HFF-Myc (cell line): ENCODE data around the gene RSBN1L.

ENCODE experiments used
- DNase-seq: peaks from one replicate; pipeline ENCODE4 v3.0.0-alpha.2; 2011; ENCODE audit warnings: low read depth; ENCODE audit errors: extremely low read depth
- H3K4me3 ChIP-seq: replicated peaks from 2 replicates; pipeline ENCODE4 v1.5.1; 2011; ENCODE audit warnings: low read depth, mild to moderate bottlenecking, control low read depth, low read length
- TF ChIP-seq, protein P1 (sequence below): IDR thresholded peaks from 2 replicates; pipeline ENCODE4 v1.5.1; 2012; ENCODE audit warnings: mild to moderate bottlenecking, low read depth, low read length, control low read depth; ENCODE audit errors: missing control alignments

RSBN1L gene

DNA sequence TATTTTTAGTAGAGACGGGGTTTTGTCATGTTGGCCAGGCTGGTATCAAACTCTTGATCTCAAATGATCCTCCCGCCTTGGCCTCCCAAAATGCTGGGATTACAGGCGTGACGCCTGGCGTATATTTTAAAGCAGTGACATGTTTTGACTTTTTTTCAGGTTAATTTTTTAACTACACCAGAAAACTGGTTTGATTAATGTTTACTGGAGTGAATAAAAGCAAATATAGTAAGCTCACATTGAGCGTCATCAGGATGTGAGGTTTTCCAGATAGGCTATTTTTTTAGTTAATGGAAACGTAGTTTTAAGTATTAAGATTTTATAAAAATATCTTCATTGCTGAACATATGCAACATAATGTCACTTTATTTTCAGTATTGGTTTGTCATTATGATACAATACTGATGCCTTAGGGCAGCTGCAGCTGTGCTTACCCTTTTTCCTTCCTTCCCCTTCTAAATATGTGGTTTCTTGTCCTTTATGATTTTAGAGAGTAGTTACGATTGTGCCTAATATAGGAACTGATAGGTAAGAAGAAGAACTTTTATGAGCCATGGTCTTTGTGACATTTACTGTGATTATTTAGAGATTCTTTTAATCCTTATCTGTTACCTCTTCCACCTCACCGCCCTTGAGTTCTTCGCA, 64.7 kb downstream of the RSBN1L start:
- TF ChIP-seq, protein P1, sequence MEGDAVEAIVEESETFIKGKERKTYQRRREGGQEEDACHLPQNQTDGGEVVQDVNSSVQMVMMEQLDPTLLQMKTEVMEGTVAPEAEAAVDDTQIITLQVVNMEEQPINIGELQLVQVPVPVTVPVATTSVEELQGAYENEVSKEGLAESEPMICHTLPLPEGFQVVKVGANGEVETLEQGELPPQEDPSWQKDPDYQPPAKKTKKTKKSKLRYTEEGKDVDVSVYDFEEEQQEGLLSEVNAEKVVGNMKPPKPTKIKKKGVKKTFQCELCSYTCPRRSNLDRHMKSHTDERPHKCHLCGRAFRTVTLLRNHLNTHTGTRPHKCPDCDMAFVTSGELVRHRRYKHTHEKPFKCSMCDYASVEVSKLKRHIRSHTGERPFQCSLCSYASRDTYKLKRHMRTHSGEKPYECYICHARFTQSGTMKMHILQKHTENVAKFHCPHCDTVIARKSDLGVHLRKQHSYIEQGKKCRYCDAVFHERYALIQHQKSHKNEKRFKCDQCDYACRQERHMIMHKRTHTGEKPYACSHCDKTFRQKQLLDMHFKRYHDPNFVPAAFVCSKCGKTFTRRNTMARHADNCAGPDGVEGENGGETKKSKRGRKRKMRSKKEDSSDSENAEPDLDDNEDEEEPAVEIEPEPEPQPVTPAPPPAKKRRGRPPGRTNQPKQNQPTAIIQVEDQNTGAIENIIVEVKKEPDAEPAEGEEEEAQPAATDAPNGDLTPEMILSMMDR, result no peak
- DNase-seq, result no peak

DNA sequence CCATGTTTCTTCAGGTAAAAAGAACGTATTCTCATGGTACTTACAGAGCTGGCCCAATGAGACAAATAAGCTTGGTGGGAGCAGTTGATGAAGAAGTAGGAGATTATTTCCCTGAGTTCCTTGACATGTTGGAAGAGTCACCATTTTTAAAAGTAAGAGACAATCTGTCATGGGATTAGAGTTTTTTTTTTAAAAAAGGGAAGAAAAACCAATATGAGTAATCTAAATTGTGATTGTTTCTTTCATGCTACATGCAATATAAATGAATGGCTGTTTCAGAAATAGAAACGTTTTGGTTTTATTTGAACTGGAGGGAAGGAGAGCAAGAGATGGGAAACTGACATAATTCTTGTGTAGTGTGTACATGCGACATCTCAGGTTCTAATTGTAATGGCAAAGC, 69.2 kb downstream of the RSBN1L start:
- no peak for DNase-seq
- TF ChIP-seq, protein P1, result no peak
- H3K4me3 ChIP-seq, result no peak overlapping the region

More for the DNA sequence above, 64.7 kb downstream of the RSBN1L start:
- H3K4me3 ChIP-seq, result no peak overlapping the region

DNA sequence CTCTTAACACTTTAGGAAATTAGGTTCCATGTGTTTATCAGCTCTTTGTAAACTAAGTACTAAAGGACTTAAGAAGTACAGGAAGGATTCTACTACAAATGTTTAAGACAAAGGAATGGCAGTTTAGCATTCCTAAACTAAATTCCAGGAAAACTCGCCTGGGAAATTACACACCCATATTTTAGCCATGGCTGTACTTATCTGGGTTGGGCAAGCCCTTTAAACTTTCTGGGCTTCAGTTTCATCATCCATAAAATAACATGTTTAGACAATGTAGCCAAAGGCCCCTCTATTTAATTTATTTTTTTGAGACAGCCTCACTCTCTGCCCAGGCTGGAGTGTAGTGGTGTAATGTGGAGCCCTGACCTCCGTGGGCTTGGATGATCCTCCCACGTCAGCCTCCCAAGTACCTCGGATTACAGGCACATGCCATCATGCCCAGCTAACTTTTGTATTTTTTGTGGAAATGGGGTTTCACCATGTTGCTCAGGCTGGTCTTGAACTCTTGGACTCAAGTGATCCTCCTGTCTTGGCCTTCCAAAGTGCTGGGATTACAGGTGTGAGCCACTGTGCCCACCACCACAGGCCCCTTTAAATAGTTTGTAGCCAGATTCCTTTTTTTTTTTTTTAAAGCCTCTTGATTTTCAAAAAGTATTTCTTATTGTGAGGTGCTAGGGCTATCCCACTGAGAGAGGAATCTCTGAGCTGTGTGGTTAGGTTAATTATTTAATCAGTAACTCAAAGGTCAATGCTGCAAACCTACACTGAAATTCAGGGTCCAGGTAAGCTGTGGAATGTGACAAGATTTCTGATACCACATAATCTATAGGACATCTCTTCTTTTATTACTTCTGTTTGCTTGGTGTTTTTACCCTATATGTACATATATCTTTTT, 69.9 kb downstream of the RSBN1L start:
- DNase-seq, result no peak
- TF ChIP-seq, protein P1, result no peak
- H3K4me3 ChIP-seq, result no peak overlapping the region

DNA sequence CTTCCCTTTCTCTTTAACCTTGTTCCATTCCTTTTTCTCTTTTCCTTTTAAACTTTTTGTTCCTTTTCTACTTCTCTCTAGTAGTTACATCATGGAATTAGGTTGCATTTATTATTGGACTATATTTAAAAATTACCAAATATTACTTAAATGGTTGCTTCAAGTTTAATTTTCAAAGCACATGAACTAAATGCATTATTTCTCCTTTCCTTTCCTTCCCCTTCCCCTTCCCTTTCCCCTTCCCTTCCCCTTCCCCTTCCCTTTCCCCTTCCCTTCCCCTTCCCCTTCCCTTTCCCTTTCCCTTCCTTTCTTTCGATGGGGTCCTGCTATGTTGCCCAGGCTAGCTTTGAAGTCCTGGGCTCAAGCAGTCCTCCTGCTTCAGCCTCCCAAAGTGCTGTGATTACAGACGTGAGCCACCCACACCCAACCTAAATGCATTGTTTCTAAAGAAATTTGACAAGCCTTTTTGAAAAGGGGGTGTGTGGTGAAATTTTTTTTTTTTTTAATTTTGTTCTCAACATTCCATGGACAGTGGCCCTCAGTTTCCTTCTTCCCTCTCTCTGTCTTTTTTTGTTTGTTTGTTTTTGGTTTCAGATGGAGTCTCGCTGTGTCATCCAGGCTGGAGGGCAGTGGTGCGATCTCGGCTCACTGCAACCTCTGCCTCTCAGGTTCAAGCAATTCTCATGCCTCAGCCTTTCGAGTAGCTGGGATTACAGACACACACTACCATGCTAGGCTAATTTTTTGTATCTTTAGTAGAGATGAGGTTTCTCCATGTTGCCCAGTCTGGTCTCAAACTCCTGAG, 70.7 kb downstream of the RSBN1L start:
- H3K4me3 ChIP-seq, result no peak overlapping the region
- TF ChIP-seq, protein P1, result no peak
- DNase-seq, result no peak

DNA sequence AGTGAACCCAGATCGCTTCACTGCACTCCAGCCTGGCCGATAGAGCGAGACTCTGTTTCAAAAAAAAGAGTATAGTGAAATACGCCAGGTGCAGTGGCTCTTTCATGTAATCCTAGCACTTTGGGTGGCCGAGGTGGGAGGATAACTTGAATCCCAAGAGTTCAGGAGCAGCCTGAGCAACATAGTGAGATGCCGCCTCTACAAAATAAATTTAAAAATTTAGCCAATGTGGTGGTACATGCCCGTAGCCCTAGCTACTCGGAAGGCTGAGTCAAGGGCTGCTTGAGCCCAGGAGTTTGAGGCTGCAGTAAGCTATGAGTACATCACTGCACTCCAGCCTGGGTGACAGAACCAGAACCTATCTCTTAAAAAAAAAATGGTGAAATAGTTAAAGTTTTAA, 74.1 kb downstream of the RSBN1L start:
- TF ChIP-seq, protein P1, result no peak
- H3K4me3 ChIP-seq, result no peak overlapping the region
- DNase-seq, result no peak

DNA sequence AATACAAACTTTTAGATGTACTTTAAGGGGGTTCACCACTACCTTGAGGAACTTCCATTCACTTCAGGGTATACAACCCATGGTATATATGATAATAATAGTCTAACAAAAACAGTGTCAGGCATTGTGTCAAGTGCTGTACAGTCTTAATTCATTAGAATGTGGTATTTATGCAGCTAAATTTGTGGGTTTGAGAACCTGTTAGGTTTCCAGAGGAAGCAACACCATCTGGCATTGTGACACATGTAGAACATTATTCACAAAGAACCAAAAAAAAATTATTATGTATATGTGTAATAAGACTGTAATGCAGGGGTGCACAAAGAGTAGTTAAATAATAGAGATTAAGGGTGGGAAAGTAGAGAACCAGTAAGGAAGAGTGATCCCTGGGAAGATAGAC, 75.6 kb downstream of the RSBN1L start:
- DNase-seq, result no peak
- H3K4me3 ChIP-seq, result no peak overlapping the region
- TF ChIP-seq, protein P1, result no peak
